Astrocyte of the spinal cord (primary cell): Measurements from ENCODE around the gene ARX.

ENCODE experiments used
- DNase-seq: peaks from one replicate; pipeline ENCODE4 v3.0.0; 2011; ENCODE audit warnings: low read depth, low spot score
- H3K4me3 ChIP-seq: 2 replicates; pipeline ENCODE4 v1.5.1; 2011; ENCODE audit warnings: low read depth, mild to moderate bottlenecking, low read length, moderate library complexity
- CTCF ChIP-seq: IDR thresholded peaks from 2 replicates; pipeline ENCODE4 v1.5.1; 2012; ENCODE audit warnings: low read depth, mild to moderate bottlenecking, low read length, inconsistent platforms
- in situ Hi-C: cut with HindIII; loops from 2 replicates; pipeline ENCODE4 v1.10.0; 2017; ENCODE audit warnings: low sequenced_read_pairs

ARX gene

DNA sequence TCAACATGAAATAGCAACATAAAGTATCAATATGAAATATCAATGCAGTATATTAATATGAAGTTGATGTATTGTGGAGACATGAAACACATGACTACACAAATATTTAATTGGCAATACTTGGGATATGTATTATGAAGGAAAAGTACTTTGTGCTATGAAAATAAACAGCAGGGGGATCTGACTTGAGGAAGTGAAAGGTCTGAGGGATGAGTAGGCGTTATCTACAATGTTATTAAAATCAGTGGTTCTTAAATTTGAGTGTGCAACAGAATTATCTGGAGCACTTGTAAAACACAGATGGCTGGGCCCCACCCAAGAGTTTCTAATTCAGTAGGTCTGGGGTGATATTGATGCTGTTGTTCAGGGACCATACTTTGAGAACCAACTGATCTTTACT is 27.4 kb upstream of the ARX start:
- DNase-seq, result no peak
- in situ Hi-C loops, result no loop called here
- no peak overlapping the region for H3K4me3 ChIP-seq
- no peak for TF ChIP-seq CTCF

GRCh38 chrX:25039036-25039435 is 23.3 kb upstream of the ARX start:
- no peak for DNase-seq
- in situ Hi-C loops, result no loop called here
- H3K4me3 ChIP-seq, result no peak overlapping the region
- TF ChIP-seq CTCF, result no peak

DNA sequence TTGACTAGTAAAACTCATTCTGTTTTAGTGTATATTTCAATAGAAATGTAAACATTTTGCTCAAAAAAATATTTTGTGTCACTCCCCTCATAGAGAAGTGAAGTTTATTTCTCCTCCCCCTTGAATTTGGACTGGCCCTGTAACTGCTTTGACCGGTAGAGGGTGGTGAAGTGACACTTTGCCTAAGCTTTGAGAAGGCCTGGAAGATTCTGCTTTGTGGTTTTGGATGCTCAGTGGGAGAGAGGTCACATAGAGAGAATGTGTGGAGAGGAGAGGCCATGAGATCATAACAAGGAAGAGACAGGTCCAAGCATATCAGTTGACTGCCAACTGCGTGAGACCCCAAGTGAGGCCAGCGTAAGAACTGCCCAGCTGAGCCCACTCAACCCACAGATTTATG is 19.1 kb upstream of the ARX start:
- H3K4me3 ChIP-seq, result no peak overlapping the region
- peak; percentile 23 for TF ChIP-seq CTCF
- DNase-seq, result no peak
- in situ Hi-C loops, result no loop called here

DNA sequence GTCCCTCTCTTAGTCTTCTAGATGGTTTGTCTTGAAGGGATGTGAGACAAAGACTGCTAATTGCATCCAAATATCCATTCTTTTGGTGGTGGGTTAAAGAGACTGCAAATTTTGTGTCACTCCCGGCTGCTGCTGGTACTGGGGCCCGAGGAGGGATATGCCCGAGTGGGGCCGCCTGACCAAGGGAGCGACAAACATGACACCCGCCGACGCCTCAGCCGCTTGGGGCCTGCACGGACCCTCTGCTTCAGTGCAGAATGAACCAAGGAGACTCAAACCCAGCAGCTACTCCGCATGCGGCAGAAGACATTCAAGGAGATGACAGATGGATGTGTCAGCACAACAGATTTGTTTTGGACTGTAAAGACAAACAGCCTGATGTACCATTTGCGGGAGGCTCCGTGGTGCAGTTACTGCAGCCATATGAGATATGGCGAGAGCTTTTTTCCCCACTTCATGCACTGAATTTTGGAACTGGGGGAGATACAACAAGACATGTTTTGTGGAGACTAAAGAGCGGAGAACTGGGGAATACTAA is 13.6 kb upstream of the ARX start:
- no peak overlapping the region for H3K4me3 ChIP-seq
- no peak for TF ChIP-seq CTCF
- DNase-seq, result no peak
- in situ Hi-C loops, result no loop called here

DNA sequence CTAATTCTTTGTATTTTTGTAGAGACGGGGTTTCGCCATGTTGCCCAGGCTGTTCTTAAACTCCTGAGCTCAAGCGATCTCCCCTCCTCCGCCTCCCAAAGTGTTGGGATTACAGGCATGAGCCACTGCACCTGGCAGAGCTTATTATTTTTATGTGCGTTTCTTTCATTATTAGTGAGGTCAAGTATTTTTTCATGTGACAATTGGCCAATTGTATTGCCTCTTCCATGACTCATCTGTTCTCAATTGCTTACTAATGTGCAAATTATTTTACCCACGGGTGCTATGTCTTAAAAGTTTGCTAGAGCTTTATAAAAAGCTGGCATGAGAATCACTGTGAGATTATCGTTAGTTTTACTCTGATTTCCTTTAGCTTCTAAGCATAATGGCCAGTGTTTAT is 13.0 kb upstream of the ARX start:
- peak; percentile 40 for DNase-seq
- TF ChIP-seq CTCF, result no peak
- H3K4me3 ChIP-seq, result no peak overlapping the region
- in situ Hi-C loops, result no loop called here

GRCh38 chrX:25026576-25026975 is 10.8 kb upstream of the ARX start:
- TF ChIP-seq CTCF, result no peak
- DNase-seq, result no peak
- in situ Hi-C loops, result no loop called here
- no peak overlapping the region for H3K4me3 ChIP-seq

DNA sequence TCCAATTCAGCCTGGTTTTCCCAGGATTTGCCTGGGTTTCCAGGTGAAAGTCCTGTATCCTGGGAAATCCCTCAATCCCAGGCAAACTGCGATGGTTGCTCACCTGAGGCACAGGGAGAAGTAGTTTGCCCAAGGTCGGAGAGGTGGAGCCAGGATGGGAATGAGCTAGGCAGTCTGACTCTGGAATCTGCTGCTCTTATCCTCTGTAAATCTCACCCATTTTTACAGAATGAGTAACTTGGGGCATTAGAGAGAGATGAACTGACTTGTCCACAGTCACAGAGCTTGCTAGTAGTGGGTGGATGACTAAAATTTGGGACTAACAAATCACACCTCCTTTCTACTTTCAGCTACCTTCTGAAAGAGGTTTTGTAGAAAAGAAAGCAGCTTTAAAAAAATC is 9.8 kb upstream of the ARX start:
- no peak for TF ChIP-seq CTCF
- no peak overlapping the region for H3K4me3 ChIP-seq
- no peak for DNase-seq
- in situ Hi-C loops, result no loop called here
